ENCODE results near the gene UBB. TPM values are rescaled to one million over a fixed set of nuclear protein-coding genes. Genes with fewer than 3 reads are reported as not detected.

Gene UBB
- polyA plus RNA-seq, 6 donors from 2014 or later, result 2,209 to 2,817 (median 2,696) TPM

- DNase-seq (peak; percentile 46), ATAC-seq (ENCODE audit: low read depth in 2 of 2) (peak; percentile 53 to 56)
- peak within 1 kb of the TSS; percentile 92 to 99 (median 98) for H3K27ac Mint-ChIP-seq
- no peaks in the 10 kb centered on the region for H3K27me3 Mint-ChIP-seq
- no peaks in the 10 kb centered on the region for H3K9me3 Mint-ChIP-seq
- no peaks in the 10 kb centered on the region for H3K36me3 Mint-ChIP-seq
- peaks cover 27 to 49% (median 38%) of the 10 kb centered on the region in 3 donors for H3K4me1 Mint-ChIP-seq
- peak within 1 kb of the TSS; percentile 90 to 98 (median 96) for H3K4me3 Mint-ChIP-seq
These were observed 34.4 kb downstream of the UBB start, which contains the start of gene TRPV2 for GRCh38 chr17:16415031-16415924. Gene TRPV2 (plus strand): TSS chr17:16415571. CDS start chr17:16417669, 2,098 bp downstream.

GRCh38 chr17:16417399-16417798, 36.5 kb downstream of the UBB start:
- Mint-ChIP-seq H3K27me3 (no peaks in the 10 kb centered on the region), H3K4me3 (peak overlapping the region in 5 of 8 donors; percentile 54 to 97 (median 90)), H3K27ac (peak overlapping the region in 4 of 6 donors; percentile 92 to 99 (median 98)), H3K9me3 (no peaks in the 10 kb centered on the region), H3K36me3 (no peaks in the 10 kb centered on the region), H3K4me1 (peaks cover 27 to 54% (median 38%) of the 10 kb centered on the region in 3 donors)
- ATAC-seq (ENCODE audit: low read depth in 2 of 2), result no peak
- DNase-seq, result no peak

DNA sequence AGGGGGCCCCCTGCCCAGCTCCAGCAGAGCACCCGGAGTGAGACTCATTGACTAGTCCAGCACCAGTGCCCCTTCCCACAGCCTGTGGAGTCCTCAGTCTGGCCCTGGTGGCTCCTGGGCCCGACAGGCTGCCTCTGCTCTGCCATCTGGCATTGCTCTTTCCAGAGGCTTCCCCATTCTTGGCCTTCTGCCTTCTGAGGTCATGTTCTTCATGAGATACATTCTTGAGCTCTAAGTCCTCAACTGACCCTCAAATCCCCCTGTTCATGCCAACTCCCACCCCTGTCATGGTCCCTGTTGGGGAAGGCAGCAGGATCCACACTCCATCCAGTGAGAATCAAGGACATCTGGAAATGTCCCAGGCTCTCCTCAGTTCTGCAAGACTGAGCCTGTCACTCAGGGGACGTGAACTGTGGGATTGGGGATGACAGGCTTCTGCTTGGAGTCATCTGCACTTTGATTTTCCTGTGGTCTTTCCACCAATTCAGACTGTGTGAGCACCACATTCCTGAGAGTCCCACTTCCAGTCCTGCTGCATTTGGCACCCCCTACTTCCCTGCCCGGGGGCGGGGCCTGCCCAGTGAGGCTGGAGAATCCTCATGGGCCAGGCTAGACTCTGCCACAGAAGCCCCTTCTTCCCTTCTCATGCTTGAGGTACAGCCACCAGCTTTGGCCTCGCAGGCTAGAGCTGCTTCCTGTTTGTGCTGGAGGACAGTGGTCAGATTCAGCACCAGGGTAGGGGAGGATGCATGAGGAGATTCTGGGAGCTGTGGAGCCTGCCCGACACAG, 37.2 kb downstream of the UBB start:
- H3K9me3 Mint-ChIP-seq, result no peaks in the 10 kb centered on the region
- H3K4me1 Mint-ChIP-seq, result peaks cover 27 to 54% (median 38%) of the 10 kb centered on the region in 3 donors

DNA sequence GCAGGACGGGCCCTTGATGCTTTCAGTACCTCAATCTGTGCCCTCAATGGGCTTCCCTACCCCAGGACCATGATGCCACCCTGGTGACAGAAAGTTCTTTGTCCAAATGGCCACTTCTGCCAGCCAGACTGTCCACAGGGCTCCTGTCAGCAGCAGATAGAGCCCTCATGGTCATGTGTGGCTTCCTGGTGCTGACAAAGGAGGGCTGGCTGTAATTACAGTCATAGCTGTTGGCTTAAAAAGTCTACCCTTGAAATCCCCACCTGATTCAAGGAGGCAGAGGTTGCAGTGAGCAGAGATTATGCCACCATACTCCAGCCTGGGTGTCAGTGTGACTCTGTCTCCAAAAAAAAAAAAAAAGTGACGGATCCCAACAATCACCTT, 37.8 kb downstream of the UBB start:
- H3K4me3 Mint-ChIP-seq, result peak overlapping the region in 1 of 8 donors; percentile 68
- H3K36me3 Mint-ChIP-seq, result no peaks in the 10 kb centered on the region
- ATAC-seq (ENCODE audit: low read depth in 2 of 2), result no peak
- no peak for DNase-seq
- no peaks in the 10 kb centered on the region for H3K9me3 Mint-ChIP-seq
- H3K27ac Mint-ChIP-seq, result peak overlapping the region in 2 of 6 donors; percentile 16 to 50
- H3K4me1 Mint-ChIP-seq, result peaks cover 27 to 54% (median 38%) of the 10 kb centered on the region in 3 donors
- H3K27me3 Mint-ChIP-seq, result no peaks in the 10 kb centered on the region

More for the DNA sequence above, 37.2 kb downstream of the UBB start:
- no peaks in the 10 kb centered on the region for H3K27me3 Mint-ChIP-seq
- H3K27ac Mint-ChIP-seq, result peak overlapping the region in 3 of 6 donors; percentile 16 to 50 (median 50)
- H3K36me3 Mint-ChIP-seq, result no peaks in the 10 kb centered on the region
- ATAC-seq (ENCODE audit: low read depth in 2 of 2), result no peak
- no peak for DNase-seq
- peak overlapping the region in 5 of 8 donors; percentile 26 to 69 (median 51) for H3K4me3 Mint-ChIP-seq

- no peaks in the 10 kb centered on the region for H3K9me3 Mint-ChIP-seq
- H3K4me3 Mint-ChIP-seq, result peak overlapping the region in 4 of 8 donors; percentile 41 to 68 (median 55)
- DNase-seq (no peak), ATAC-seq (ENCODE audit: low read depth in 2 of 2) (no peak)
- no peaks in the 10 kb centered on the region for H3K27me3 Mint-ChIP-seq
- peak overlapping the region in 3 of 6 donors; percentile 29 to 74 (median 50) for H3K27ac Mint-ChIP-seq
- no peaks in the 10 kb centered on the region for H3K36me3 Mint-ChIP-seq
- H3K4me1 Mint-ChIP-seq, result peaks cover 24 to 51% (median 38%) of the 10 kb centered on the region in 3 donors
These were observed 38.4 kb downstream of the UBB start for GRCh38 chr17:16419074-16419928.

DNA sequence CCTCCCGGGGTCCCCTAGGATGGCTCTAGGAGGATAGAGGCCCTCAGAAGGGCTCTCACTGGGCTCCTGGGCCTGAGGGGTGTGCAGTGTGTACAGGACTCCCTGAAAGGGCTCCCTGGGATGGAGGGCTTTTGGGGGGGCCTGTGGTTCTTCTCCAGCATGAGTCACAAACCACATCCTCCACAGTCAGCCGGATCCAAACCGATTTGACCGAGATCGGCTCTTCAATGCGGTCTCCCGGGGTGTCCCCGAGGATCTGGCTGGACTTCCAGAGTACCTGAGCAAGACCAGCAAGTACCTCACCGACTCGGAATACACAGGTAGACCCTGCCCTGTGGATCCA, 39.0 kb downstream of the UBB start:
- no peaks in the 10 kb centered on the region for H3K27me3 Mint-ChIP-seq
- peaks cover 19 to 45% (median 34%) of the 10 kb centered on the region in 3 donors for H3K4me1 Mint-ChIP-seq
- no peaks in the 10 kb centered on the region for H3K9me3 Mint-ChIP-seq
- no peak overlapping the region for H3K4me3 Mint-ChIP-seq
- DNase-seq (no peak), ATAC-seq (ENCODE audit: low read depth in 2 of 2) (no peak)
- H3K36me3 Mint-ChIP-seq, result no peaks in the 10 kb centered on the region
- peak overlapping the region in 2 of 6 donors; percentile 50 to 72 for H3K27ac Mint-ChIP-seq

GRCh38 chr17:16422416-16422815, 41.5 kb downstream of the UBB start:
- no peak overlapping the region for H3K27ac Mint-ChIP-seq
- no peak for ATAC-seq (ENCODE audit: low read depth in 2 of 2)
- H3K4me1 Mint-ChIP-seq, result peaks cover 9 to 23% (median 17%) of the 10 kb centered on the region in 3 donors
- H3K4me3 Mint-ChIP-seq, result no peak overlapping the region
- no peaks in the 10 kb centered on the region for H3K27me3 Mint-ChIP-seq
- no peaks in the 10 kb centered on the region for H3K36me3 Mint-ChIP-seq
- H3K9me3 Mint-ChIP-seq, result no peaks in the 10 kb centered on the region
- no peak for DNase-seq

DNA sequence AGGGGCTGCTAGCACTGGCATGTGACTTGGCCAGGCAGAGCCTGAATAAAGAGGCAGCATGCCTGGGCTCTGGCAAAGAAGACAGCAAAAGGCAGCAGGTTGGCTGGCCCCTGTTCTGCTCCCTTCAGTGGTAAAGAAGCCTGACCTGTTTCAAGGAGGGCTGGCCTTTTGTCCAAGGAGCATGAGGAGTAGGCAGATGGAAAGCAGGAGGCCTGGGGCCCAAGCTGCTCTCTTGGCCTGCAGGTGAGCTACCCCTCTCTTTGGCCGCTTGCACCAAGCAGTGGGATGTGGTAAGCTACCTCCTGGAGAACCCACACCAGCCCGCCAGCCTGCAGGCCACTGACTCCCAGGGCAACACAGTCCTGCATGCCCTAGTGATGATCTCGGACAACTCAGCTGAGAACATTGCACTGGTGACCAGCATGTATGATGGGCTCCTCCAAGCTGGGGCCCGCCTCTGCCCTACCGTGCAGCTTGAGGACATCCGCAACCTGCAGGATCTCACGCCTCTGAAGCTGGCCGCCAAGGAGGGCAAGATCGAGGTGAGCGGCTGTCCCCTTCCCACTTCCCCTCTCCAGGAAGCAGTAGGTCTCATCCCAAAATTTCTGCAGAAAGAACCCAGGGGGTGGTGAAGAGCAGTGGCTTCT, 42.5 kb downstream of the UBB start:
- no peak overlapping the region for H3K4me3 Mint-ChIP-seq
- peaks cover 9 to 19% (median 13%) of the 10 kb centered on the region in 3 donors for H3K4me1 Mint-ChIP-seq
- ATAC-seq (ENCODE audit: low read depth in 2 of 2) (no peak), DNase-seq (no peak)
- H3K36me3 Mint-ChIP-seq, result no peaks in the 10 kb centered on the region
- peak overlapping the region in 1 of 6 donors; percentile 38 for H3K27ac Mint-ChIP-seq
- no peaks in the 10 kb centered on the region for H3K27me3 Mint-ChIP-seq
- no peaks in the 10 kb centered on the region for H3K9me3 Mint-ChIP-seq

DNA sequence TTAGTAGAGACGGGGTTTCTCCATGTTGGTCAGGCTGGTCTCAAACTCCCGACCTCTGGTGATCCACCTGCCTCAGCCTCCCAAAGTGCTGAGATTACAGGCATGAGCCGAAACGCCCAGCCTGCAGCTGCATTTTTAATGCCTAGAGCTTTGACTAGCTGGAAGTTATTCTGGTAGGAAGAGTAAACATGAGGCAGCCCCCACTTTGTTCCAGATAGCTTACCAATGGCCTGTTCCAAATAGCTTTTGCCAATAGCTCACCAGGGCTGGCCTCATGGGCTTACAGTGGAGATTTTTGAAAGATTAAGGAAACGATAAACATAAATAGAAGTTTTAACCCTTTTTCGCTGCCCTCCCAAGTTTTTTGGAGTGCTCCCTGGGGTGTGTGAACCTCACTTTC, 44.3 kb downstream of the UBB start:
- no peaks in the 10 kb centered on the region for H3K27me3 Mint-ChIP-seq
- H3K36me3 Mint-ChIP-seq, result peaks cover 5 to 12% of the 10 kb centered on the region in 2 donors

GRCh38 chr17:16425698-16426659, 45.1 kb downstream of the UBB start:
- Mint-ChIP-seq H3K27me3 (no peaks in the 10 kb centered on the region), H3K27ac (peak overlapping the region in 1 of 6 donors; percentile 44), H3K4me1 (peaks cover 0 to 3% (median under 1%) of the 10 kb centered on the region in 3 donors), H3K9me3 (no peaks in the 10 kb centered on the region), H3K36me3 (peaks cover 5 to 12% of the 10 kb centered on the region in 2 donors), H3K4me3 (no peak overlapping the region)
- DNase-seq (no peak), ATAC-seq (ENCODE audit: low read depth in 2 of 2) (no peak)

More for the DNA sequence above, 44.3 kb downstream of the UBB start:
- Mint-ChIP-seq H3K4me3 (no peak overlapping the region), H3K9me3 (no peaks in the 10 kb centered on the region), H3K4me1 (peaks cover 0 to 6% (median 3%) of the 10 kb centered on the region in 3 donors), H3K27ac (peak overlapping the region in 1 of 6 donors; percentile 42)
- ATAC-seq (ENCODE audit: low read depth in 2 of 2) (no peak), DNase-seq (no peak)

- ATAC-seq (ENCODE audit: low read depth in 2 of 2) (no peak), DNase-seq (no peak)
- no peaks in the 10 kb centered on the region for H3K27me3 Mint-ChIP-seq
- peaks cover 5 to 12% of the 10 kb centered on the region in 2 donors for H3K36me3 Mint-ChIP-seq
- H3K9me3 Mint-ChIP-seq, result no peaks in the 10 kb centered on the region
- no peak overlapping the region for H3K27ac Mint-ChIP-seq
- peaks cover 0 to 3% (median 0%) of the 10 kb centered on the region in 3 donors for H3K4me1 Mint-ChIP-seq
- H3K4me3 Mint-ChIP-seq, result no peak overlapping the region
These were observed 46.1 kb downstream of the UBB start for GRCh38 chr17:16427020-16427419.
